Activated T-cell treated with anti-CD3 and anti-CD28 coated beads for 24 hours (primary cell): ENCODE data around the gene TSGA10IP.
A peak's percentile ranks its signal among the peaks of the same experiment; 100 is the strongest.

Source experiments
- DNase-seq: peaks from one replicate; pipeline ENCODE4 v3.0.0-alpha.2; 2020; ENCODE audit warnings: low read depth

The TSGA10IP gene

GRCh38 chr11:65945430-65945911 lies at the start of gene TSGA10IP:
TSGA10IP (plus strand) TSS chr11:65945480; CDS start chr11:65945676, 196 bp downstream.
- no peak for DNase-seq

GRCh38 chr11:65895482-65895981 lies 49.7 kb upstream of the TSGA10IP start:
- no peak for DNase-seq

GRCh38 chr11:65896034-65896999 lies 49.0 kb upstream of the TSGA10IP start:
- DNase-seq = no peak

GRCh38 chr11:65897020-65897471 lies 48.2 kb upstream of the TSGA10IP start:
- DNase-seq = no peak

DNA sequence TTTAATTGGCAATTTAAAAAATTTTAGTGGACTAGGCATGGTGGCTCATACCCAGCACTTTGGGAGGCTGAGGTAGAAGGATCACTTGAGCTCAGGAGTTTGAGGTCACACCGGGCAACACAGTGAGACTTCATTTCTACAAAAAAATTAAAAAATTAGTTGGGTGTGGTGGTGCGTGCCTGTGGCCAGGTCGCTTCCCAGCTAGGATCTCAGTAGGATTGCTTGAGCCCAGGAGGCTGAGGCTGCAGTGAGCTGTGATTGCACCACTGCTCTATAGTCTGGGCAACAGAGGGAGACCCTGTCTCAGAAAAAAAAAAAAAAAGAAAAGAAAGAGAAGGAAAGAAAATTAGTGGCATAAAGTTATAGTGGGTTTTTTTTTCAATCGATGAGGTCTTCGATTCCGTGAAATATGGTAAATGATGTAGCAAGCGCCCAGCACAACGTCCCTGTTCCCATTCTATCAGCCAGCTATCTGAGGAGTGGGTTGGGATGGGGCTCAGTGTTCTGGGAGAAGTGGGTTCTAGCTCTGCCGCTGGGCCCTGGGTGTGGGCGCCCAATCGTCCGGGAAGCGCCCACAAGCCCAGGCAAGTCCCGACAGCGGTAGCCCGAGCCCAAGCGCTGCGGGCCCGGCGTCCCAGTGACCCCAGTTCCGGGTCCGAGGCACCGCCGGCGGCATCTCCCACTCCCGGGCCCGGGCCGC lies 46.5 kb upstream of the TSGA10IP start:
- DNase-seq = no peak

DNA sequence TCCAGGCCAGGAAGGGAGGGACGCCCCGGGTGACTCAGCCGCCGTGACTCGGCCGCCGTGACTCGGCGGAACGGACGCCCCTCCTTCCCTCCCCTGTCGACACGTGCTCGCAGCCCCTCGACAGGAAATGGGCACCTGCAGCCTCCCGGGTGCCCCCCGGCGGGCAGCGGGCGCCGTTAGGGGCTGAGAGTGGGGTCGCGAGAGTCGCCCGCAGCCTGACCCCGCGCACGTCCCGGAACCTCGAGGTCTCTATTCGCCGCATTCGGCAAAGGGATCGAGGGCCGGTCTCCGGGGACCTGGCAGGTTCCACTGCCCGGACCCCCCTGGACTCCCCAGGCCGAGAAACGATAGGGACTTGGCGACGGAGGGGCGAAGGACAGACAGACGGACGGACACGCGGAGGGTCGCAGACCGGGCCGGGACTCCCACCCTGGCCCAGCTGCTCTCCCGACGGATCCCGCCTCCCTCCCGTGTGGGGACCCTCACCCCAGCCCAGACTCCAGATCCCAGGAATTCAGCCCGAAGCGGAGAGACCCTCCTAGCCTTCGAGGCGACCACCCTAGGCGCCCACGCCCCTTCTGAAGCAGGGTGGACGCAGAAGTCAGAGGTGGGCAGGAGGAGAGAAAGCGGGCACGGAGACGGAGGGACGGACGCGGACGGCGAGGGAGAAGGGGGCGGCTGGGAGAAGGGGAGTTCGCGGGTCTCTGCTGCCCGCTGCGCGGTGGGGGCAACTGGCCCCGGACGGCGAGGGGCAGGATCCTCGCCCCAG lies 45.7 kb upstream of the TSGA10IP start:
- DNase-seq = peak; percentile 71

DNA sequence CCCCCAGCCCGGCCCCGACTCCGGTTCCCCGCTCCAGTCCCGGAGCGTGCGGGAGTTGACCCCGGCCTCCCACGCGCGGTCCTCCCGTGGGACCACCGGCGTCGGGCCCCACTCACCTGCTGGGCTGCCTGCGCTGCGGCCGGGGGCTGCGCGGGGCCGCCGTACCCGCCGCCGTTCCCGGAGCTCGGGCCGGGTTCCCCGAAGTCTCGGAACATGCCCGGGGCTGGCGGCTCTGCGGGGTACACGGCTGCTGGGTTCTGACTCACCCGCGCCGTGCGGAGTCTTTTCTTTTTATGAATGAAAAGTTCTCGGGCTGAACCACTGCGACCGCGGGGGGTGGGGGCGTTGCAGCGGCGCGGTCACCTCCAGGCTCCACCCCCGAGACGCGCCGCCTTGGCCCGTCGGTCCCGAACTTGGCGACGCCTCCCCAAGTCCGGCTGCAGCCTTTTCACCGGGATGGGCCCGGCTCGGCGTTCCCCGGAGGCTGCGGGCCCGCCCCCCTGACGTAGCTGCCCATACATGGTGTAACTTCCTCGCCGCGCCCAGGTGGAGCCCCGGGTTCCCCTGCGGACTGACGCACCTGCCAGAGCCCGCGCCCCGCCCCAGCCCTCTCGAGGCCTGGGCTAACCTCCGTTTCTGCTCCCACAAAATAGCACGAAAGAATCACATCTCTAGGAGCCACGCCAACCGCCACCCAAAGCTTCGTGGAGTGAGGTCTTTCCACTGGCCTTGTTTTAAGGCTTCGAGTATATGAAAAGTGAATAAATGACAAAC lies 45.0 kb upstream of the TSGA10IP start, which contains the start of gene FOSL1:
Gene FOSL1 (minus strand): TSS at position 264 of the 774 bp plus-strand sequence. CDS start 49 bp downstream, at position 215.
- DNase-seq = peak; percentile 92

GRCh38 chr11:65900899-65901180 lies 44.4 kb upstream of the TSGA10IP start:
- DNase-seq = no peak

- DNase-seq = no peak
These were observed 42.2 kb upstream of the TSGA10IP start for GRCh38 chr11:65903068-65903481.

GRCh38 chr11:65903715-65904114 lies 41.6 kb upstream of the TSGA10IP start:
- no peak for DNase-seq

DNA sequence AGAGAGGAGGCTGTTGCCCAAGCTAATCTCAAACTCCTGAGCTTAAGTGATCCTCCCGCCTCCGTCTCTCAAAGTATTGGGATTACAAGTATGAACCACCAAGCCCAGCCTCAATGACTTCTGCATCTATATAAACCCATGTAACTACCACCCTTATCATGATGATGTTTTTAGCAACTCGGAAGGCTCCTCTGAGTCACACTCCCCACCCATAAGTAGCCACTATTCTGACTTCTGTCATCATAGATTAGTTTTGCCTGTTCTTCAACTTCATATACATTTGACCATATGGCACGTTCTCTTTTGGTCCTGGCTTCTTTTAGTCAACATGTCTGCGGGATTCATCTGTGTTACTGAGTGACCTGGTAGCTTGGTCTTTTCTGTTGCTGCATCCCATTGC lies 38.7 kb upstream of the TSGA10IP start:
- no peak for DNase-seq

- no peak for DNase-seq
These were observed 37.4 kb upstream of the TSGA10IP start for GRCh38 chr11:65907878-65908277.

DNA sequence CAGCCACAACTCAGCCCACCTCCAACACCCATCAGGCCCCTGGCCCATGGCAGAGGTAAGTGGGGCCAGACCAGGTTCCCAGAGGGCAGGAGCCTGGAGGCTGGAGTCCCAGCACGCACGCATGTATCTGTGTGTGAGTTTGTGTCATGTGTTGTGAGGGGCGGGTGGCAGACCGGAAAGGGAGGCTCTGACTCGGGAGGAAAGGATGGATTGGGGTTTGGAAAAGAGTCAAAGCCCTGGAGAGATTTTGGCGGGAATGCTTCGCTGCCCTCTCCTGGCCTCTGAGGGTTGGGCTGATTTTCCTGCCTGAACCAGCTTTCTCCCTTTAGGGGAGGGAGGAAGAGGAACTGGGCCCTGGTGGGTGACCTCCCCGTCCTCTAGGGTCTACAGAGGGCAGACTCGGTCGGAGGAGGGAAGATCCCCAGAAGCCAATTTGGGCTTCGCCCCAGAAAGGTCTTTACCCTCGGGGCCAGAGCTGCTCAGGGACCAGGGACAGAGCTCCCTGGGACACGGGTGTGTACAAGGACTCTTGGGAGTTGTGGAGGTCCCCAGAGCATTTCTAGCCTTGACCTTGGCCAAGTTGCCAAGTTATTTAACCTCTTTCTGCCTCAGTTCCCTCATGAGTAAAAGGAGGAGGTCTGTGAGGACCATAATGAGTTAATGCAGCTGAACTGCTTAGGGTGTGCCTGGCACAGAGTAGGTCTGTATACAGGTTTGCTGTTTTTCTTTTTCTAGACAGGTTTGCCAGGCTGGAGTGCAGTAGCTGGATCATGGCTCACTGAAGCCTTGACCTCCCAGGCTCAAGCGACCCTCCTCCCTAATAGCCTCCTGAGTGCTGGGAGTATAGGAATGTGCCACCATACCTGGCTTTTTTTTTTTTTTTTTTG lies 33.4 kb upstream of the TSGA10IP start:
- no peak for DNase-seq

DNA sequence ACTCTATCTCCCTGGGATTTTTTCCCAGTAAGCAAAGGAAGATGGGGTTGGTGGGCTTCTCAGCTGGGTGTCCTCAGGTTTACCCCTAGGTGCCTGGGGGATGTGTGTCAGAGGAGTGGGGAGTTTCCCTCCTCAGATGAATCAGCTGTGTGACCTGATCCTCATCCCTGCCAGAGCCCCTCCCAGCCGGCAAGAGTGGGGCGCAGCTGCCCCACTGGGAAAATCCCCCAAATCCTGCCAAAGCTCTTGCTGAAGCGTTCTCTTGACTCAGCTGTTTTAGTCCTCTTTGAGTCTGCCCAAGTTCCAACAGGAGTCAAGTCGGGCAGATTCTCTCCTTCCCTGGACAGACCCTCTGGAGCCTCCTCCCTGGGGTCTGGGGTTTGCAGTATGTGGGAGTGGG lies 32.4 kb upstream of the TSGA10IP start:
- no peak for DNase-seq

- no peak for DNase-seq
These were observed 30.0 kb upstream of the TSGA10IP start for GRCh38 chr11:65915101-65915820.

- DNase-seq = no peak
These were observed 29.4 kb upstream of the TSGA10IP start for GRCh38 chr11:65915821-65916251.

- no peak for DNase-seq
These were observed 28.9 kb upstream of the TSGA10IP start for GRCh38 chr11:65916391-65916790.

- DNase-seq = no peak
These were observed 28.2 kb upstream of the TSGA10IP start for GRCh38 chr11:65917077-65917433.

DNA sequence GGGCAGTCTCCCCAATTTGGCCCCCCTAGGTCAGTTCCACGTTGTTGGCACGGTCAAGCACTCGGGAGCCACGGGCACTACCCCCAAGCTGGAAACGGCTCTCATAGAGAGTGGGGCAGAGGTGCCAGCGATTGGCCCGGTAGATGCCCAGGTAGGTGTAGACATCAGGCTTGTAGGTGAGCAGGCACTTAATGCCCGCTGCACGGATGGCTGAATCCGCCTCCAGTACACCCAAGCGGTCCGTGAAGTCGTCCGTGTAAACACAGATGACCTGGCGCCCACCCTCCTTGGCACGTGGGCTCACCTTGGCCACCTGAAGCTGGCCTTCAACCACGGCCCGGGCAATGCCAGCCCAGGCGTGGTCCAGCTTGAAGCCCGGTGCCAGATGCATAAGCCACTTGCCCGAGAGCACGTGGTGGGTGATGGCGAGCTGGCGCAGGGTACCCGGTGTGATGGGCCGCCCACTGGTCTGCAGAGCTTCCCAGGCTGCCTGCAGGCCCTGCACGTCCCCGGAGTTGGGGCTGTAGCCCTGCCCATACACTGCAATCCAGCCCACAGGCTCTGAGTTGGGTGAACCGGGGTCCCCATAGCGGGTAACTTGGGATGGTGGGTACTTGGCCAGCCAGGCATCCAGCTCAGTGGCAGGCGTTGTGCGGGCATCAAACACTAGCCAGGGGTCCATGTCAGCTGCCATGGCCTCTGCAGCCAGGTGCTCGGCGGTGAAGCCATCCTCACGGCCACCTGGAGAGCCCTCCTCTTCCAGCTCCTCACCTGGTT lies 27.7 kb upstream of the TSGA10IP start:
- DNase-seq = no peak
